Measurements from ENCODE around the gene GPR37L1.
A peak's percentile ranks its signal among the peaks of the same experiment; 100 is the strongest.

Gene GPR37L1

DNA sequence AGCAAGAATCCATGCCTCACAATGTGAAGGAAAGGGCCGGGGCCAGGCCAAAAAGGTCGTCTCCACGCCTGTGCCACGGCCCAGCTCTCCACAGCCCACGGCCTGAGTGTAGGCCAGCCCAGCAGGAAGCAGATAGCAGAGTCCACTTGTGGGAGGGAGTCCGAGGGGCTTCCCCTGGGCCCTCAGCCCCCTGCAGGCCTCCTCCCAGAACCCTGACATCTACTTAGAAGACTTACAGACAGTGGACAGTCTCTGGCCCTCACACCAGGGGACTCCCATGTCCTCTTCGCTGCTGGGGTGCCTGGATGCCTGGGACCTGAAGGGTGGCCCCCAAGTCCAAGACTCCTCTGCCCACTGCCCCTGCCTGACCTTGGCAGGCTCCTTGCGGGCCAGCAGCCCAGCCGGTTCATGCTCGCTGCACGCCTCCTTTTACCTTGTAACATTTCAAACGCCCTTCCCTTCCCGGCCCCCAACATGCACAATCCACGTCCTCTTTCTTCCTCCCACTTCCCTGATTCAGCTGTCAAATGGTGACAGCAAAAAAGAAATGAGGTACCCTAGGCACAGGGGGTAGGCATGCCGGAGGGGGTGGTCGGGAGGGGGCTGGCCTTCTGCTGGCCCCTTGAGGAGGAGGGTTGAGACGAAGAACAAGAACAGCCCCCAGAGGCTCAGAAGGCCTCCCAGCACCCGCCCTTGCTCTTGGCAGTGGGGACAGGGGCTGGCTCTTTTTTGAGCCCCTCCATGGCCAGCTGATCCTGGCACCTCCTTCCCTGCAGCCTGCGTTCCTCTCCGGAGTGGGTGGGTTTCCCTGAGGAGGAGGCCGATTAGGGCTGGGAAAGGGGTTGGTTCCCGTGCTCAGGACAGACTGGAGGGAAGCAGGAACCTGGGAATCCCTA lies 38.7 kb downstream of the GPR37L1 start:
- Histone ChIP-seq H2AFZ (ENCODE audit: low read length) (peak overlapping the region; percentile 61), H2BK120ac (ENCODE audit: low read depth, low read length) (no peak overlapping the region), H3K79me1 (ENCODE audit: low read depth, low read length) (no peaks in the 10 kb centered on the region), H2AK5ac (ENCODE audit: low read depth, low read length) (peak overlapping the region; percentile 9), H3K18ac (ENCODE audit: low read length) (peak overlapping the region; percentile 74), H3K4me3 (ENCODE audit: low read length in 2 of 2) (no peak overlapping the region), H2BK12ac (ENCODE audit: low read length) (no peak overlapping the region), H2BK5ac (ENCODE audit: low read length) (no peak overlapping the region), H3K9me3 (replicated peaks in 1 of 2; ENCODE audit: control insufficient read depth in 2 of 2, insufficient read depth in 1 of 2, low read depth in 1 of 2, low read length in 2 of 2) (no peaks in the 10 kb centered on the region), H3K36me3 (replicated peaks in 1 of 2; ENCODE audit: control insufficient read depth in 2 of 2, insufficient read depth in 2 of 2, low read length in 2 of 2) (no peaks in the 10 kb centered on the region), H3K14ac (ENCODE audit: low read length) (no peak overlapping the region), H3K27ac (replicated peaks; ENCODE audit: low read length) (no peak overlapping the region), H3K23ac (ENCODE audit: low read depth, low read length, poor library complexity) (peak overlapping the region; percentile 47), H3K27me3 (ENCODE audit: control insufficient read depth in 3 of 3, insufficient read depth in 3 of 3, low read depth in 1 of 3, low read length in 3 of 3) (peaks cover 0 to 56% (median 0%) of the 10 kb centered on the region in 3 experiments), H3K4me2 (ENCODE audit: insufficient read depth, low read length, poor library complexity, severe bottlenecking) (no peak overlapping the region), H3K4ac (ENCODE audit: low read length) (no peak overlapping the region), H2BK15ac (ENCODE audit: low read length) (no peak overlapping the region), H3K4me1 (ENCODE audit: control insufficient read depth in 2 of 2, insufficient read depth in 1 of 2, low read depth in 1 of 2, low read length in 2 of 2) (peaks cover 14 to 18% of the 10 kb centered on the region in 2 donors), H4K8ac (ENCODE audit: low read depth, low read length) (no peak overlapping the region), H3K9ac (ENCODE audit: low read depth, low read length, poor library complexity) (no peak overlapping the region), H4K91ac (ENCODE audit: low read depth, low read length, poor library complexity) (no peak overlapping the region)
- WGBS, 2 donors (ENCODE audit: extremely low coverage in 2 of 2, insufficient read length in 2 of 2, insufficient replicate concordance in 1 of 2) = no CpG with 5 or more reads among the region's 22 CpGs
- no peak for DNase-seq (ENCODE audit: low spot score)

DNA sequence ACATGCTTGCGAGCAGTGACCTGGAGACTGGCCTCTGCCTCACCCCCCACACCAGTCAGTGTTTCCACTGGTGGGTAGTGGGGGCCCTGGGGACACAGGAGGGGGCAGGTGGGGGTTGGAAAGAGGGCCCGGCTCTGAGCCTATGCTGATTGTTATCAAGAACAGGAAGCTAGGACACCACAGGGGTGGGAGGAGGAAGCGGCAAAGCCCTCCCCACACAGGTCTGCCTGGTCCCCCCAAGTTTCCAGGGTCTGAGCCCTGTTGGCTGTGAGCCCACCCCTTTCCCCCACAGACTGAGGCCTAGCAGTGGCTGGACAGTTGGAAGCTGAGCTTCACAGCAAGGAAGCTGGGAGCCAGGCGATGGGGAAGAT lies 39.3 kb downstream of the GPR37L1 start:
- no peak for DNase-seq (ENCODE audit: low spot score)
- H3K27ac ChIP-seq (replicated peaks; ENCODE audit: low read length) = no peak overlapping the region
- no CpG with 5 or more reads among the region's 4 CpGs for WGBS, 2 donors (ENCODE audit: extremely low coverage in 2 of 2, insufficient read length in 2 of 2, insufficient replicate concordance in 1 of 2)

DNA sequence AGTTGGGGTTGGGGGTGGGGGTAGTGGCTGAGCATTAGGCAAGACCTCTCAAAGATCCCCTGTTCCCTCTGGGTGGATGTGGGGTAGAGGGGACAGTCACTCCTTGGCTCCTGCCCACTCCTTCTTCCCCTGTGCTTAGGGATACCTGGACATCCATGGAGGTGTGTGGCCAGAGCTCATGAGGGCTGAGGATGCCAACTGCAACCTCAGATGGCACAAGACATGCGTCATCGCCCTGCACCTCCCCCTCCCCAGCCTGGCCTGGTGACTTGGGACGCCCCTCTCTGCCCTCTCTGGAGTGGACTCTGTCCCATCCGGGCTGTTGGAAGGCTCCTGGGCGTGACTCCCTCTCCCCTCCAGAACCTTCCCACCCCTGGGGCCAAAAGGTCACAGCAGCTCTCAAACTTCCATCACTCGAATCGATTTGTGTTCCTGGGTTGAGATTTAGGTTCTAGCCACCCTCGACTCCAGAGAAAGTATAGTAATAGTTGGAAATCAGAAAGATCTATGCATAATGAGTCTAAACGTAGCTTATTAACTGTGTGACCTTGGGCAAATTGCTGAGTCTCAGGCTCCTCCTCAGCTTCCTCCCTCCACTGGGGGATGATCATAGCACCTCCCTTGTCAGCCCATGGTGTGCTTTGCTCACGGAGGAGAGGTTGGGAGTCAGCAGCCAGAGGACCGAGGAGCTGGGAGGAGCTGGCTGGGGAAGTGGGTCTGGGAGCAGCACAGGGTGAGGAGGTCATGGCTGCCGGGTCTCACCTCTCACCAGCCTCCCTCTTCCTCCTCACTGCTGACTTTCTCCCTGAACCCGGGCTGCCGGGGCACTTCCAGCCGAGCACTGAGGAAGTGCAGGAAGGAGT lies 39.9 kb downstream of the GPR37L1 start:
- Histone ChIP-seq H3K27ac (replicated peaks; ENCODE audit: low read length) (no peak overlapping the region), H4K8ac (ENCODE audit: low read depth, low read length) (no peak overlapping the region), H2AK5ac (ENCODE audit: low read depth, low read length) (no peak overlapping the region), H2BK12ac (ENCODE audit: low read length) (no peak overlapping the region), H2BK5ac (ENCODE audit: low read length) (no peak overlapping the region), H3K27me3 (ENCODE audit: control insufficient read depth in 3 of 3, insufficient read depth in 3 of 3, low read depth in 1 of 3, low read length in 3 of 3) (peaks cover 0 to 55% (median 0%) of the 10 kb centered on the region in 3 experiments), H2AFZ (ENCODE audit: low read length) (peak overlapping the region; percentile 61), H3K9ac (ENCODE audit: low read depth, low read length, poor library complexity) (no peak overlapping the region), H3K18ac (ENCODE audit: low read length) (no peak overlapping the region), H4K91ac (ENCODE audit: low read depth, low read length, poor library complexity) (no peak overlapping the region), H2BK15ac (ENCODE audit: low read length) (no peak overlapping the region), H3K4me3 (ENCODE audit: low read length in 2 of 2) (no peak overlapping the region), H3K4me2 (ENCODE audit: insufficient read depth, low read length, poor library complexity, severe bottlenecking) (no peak overlapping the region), H3K23ac (ENCODE audit: low read depth, low read length, poor library complexity) (peak overlapping the region; percentile 47), H3K14ac (ENCODE audit: low read length) (no peak overlapping the region), H3K9me3 (replicated peaks in 1 of 2; ENCODE audit: control insufficient read depth in 2 of 2, insufficient read depth in 1 of 2, low read depth in 1 of 2, low read length in 2 of 2) (no peaks in the 10 kb centered on the region), H3K4ac (ENCODE audit: low read length) (no peak overlapping the region), H3K36me3 (replicated peaks in 1 of 2; ENCODE audit: control insufficient read depth in 2 of 2, insufficient read depth in 2 of 2, low read length in 2 of 2) (no peaks in the 10 kb centered on the region), H2BK120ac (ENCODE audit: low read depth, low read length) (no peak overlapping the region), H3K4me1 (ENCODE audit: control insufficient read depth in 2 of 2, insufficient read depth in 1 of 2, low read depth in 1 of 2, low read length in 2 of 2) (peaks cover 15 to 18% of the 10 kb centered on the region in 2 donors), H3K79me1 (ENCODE audit: low read depth, low read length) (no peaks in the 10 kb centered on the region)
- no CpG with 5 or more reads among the region's 15 CpGs for WGBS, 2 donors (ENCODE audit: extremely low coverage in 2 of 2, insufficient read length in 2 of 2, insufficient replicate concordance in 1 of 2)
- no peak for DNase-seq (ENCODE audit: low spot score)

More for the DNA sequence above, 39.3 kb downstream of the GPR37L1 start:
- peak overlapping the region; percentile 79 for H3K18ac ChIP-seq (ENCODE audit: low read length)
- H2BK5ac ChIP-seq (ENCODE audit: low read length) = no peak overlapping the region
- H2AK5ac ChIP-seq (ENCODE audit: low read depth, low read length) = peak overlapping the region; percentile 6
- H2BK120ac ChIP-seq (ENCODE audit: low read depth, low read length) = no peak overlapping the region
- H3K4me2 ChIP-seq (ENCODE audit: insufficient read depth, low read length, poor library complexity, severe bottlenecking) = no peak overlapping the region
- H3K4ac ChIP-seq (ENCODE audit: low read length) = no peak overlapping the region
- peaks cover 0 to 55% (median 0%) of the 10 kb centered on the region in 3 experiments for H3K27me3 ChIP-seq (ENCODE audit: control insufficient read depth in 3 of 3, insufficient read depth in 3 of 3, low read depth in 1 of 3, low read length in 3 of 3)
- no peak overlapping the region for H3K4me3 ChIP-seq (ENCODE audit: low read length in 2 of 2)
- no peaks in the 10 kb centered on the region for H3K36me3 ChIP-seq (replicated peaks in 1 of 2; ENCODE audit: control insufficient read depth in 2 of 2, insufficient read depth in 2 of 2, low read length in 2 of 2)
- no peaks in the 10 kb centered on the region for H3K79me1 ChIP-seq (ENCODE audit: low read depth, low read length)
- H3K9ac ChIP-seq (ENCODE audit: low read depth, low read length, poor library complexity) = no peak overlapping the region
- H3K4me1 ChIP-seq (ENCODE audit: control insufficient read depth in 2 of 2, insufficient read depth in 1 of 2, low read depth in 1 of 2, low read length in 2 of 2) = peaks cover 15 to 18% of the 10 kb centered on the region in 2 donors
- H4K91ac ChIP-seq (ENCODE audit: low read depth, low read length, poor library complexity) = no peak overlapping the region
- no peaks in the 10 kb centered on the region for H3K9me3 ChIP-seq (replicated peaks in 1 of 2; ENCODE audit: control insufficient read depth in 2 of 2, insufficient read depth in 1 of 2, low read depth in 1 of 2, low read length in 2 of 2)
- H3K14ac ChIP-seq (ENCODE audit: low read length) = no peak overlapping the region
- H2BK12ac ChIP-seq (ENCODE audit: low read length) = no peak overlapping the region
- H2AFZ ChIP-seq (ENCODE audit: low read length) = peak overlapping the region; percentile 61
- H3K23ac ChIP-seq (ENCODE audit: low read depth, low read length, poor library complexity) = peak overlapping the region; percentile 47
- no peak overlapping the region for H2BK15ac ChIP-seq (ENCODE audit: low read length)
- no peak overlapping the region for H4K8ac ChIP-seq (ENCODE audit: low read depth, low read length)

Data from neuronal stem cell (in vitro differentiated cells).